NCI-H187 (cell line): ENCODE results near the gene MRPS2.
"Not testable (repeated sequence)": the region's sequence is repeated elsewhere in the genome, so short reads cannot be mapped to it uniquely, and the experiment has no call there.

Experiments used
- DNase-seq, 2 experiments: peaks; one replicate each; lab custom pipeline; 2025; lab: John Stamatoyannopoulos, UW

Gene MRPS2

DNA sequence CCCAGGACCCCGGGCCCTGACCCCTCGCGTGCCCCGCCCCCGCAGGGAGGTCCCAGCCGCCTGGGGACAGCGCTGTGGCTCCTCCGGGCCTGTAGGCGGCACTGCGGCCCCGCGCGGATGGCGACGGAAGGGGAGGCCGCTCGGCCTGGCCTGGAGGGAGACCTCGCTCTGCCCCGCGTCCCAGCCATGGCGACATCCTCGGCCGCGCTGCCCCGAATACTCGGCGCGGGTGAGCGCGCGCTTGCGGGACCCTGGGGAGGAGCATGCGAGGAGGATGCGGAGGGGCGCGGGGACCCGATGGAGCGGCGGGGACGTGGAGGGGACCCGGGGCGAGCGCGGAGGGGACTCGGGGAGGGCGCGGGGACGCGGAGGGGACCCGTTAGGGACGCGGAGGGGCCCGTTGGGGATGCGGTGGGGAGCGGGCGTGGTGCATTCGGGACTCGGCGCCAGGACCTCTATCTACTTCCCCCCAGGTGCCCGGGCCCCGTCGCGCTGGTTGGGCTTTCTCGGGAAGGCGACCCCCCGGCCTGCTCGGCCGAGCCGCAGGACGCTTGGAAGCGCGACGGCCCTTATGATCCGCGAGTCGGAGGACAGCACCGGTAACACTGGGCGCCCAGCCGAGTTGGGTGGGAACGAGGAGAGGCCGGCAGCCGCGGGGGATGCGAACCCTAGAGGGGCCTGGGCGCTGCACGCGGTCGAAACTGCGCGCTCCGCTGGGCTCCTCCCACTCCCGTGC, at the start of gene MRPS2:
Gene MRPS2, plus strand, starts transcription at position 158 of the 736 bp plus-strand sequence. Its CDS starts 29 bp downstream, at position 187.
- peak; percentile 39 to 52 for DNase-seq

GRCh38 chr9:135450956-135451355, 49.5 kb upstream of the MRPS2 start:
- DNase-seq: no peak

GRCh38 chr9:135451909-135452308, 48.6 kb upstream of the MRPS2 start:
- not testable (repeated sequence) for DNase-seq

DNA sequence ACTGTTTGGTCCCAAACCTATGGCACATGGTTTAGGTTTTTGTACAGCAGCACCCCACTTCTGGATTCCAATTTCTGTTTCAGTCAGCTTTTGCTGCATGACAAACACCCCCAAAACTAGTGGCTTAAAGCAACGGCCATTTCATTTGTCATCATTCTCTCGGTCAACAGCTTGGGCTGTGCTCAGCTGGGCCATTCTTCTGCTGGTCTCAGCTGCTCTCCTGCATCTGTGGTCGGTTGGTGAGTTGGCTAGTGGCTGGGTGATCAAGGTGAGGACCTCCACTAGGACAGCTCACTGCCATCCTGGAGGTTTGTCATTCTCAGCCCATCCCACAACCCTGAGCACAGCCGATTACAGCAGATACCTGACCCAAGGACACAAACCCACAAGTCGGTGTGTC, 45.7 kb upstream of the MRPS2 start:
- DNase-seq: no peak

DNA sequence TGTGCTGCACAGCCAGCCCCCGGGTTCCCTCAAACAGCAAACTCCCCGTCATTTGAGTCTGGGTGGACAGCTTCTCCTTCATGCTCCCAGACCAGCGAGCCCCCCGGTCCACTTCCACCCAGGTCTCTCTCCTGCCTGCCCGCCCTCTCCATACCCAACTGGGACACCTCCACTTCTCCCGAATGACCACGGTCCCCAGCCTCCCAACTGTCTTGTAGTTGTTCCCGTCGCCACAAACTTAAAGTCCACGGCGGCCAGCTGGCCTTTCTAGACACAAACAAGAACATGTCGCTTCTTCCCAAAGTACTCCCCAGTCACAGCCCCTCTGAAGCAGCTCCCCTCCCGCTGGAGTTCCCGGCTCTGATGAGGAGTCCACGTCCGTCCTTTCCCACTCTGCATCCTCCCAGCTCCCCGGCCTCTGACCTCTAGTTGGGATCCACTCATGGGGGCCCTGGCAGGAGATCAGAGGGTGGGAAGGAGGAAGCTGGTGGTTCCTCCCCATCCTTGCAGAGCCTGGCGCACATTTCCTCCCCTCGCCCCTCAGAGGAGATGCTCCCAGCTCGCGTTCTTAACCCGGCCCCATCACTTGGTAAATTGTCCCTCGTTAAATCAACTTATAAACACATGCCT, 45.0 kb upstream of the MRPS2 start:
- DNase-seq: no peak

DNA sequence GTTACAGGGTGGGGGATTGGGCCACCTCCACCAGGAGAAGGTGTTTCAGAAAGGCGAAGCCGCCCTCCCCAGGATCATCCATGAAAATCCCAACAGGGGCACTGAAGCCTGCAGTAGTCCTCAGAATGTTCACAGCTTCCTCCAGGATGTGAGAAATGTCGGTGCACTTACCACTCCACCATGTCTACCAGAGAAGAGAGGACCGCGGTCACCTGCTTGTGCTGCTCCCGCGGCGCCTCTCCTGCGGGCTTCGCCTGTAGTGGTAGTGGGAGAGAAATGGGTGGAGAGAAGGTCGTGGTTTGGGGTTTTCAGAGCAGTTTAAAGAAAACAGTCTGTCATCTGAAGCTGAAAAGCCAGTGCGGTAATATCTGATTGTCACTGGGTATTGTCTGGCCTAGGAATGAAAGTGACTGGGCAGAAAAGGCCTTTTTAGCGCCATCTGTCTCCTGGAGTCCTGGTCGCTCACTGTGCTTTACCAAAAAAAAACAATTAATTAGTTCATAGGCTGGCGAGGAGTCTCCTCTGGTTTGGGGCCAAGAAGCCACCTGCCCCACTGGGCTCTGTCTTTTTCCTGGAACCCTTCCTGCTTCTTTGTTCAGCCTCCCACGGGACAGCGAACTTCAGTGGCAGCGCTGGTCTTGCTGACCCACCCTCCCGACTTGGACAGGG, 43.9 kb upstream of the MRPS2 start:
- no peak for DNase-seq

DNA sequence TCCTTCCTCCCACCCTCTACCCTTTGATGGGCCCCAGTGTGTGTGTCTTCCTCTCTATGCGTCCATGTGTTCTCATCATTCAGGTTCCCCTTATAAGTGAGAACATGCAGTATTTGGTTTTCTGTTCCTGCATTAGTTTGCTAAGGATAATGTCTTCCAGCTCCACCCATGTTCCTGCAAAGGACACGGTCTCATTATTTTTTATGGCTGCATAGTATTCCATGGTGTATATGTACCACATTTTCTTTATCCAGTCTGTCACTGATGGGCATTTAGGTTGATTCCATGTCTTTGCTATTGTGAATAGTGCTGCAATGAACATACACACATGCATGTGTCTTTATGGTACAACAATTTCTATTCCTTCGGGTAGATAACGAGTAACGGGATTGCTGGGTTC, 42.0 kb upstream of the MRPS2 start:
- not testable (repeated sequence) for DNase-seq

- no peak for DNase-seq
Observed at GRCh38 chr9:135461936-135462335, 38.5 kb upstream of the MRPS2 start.

DNA sequence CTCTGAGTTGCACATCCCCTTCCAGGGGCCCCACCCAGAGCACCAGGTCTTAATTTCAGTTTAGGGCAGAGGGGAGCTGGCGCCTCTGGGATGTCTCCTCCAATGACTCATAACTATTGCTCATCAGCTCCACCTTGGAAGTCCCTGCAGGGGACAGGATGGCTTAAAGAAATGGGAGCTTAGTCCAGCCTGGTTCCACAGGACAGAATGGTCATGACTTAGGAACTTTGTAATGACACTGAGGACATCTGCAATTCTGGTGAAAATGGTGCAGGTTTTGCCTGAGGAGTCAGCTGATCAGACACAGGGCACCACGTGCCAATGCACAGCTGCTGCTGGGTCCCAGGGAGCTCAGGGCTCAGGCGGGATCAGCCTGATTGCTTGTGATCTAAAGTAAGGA, 37.3 kb upstream of the MRPS2 start:
- no peak for DNase-seq

DNA sequence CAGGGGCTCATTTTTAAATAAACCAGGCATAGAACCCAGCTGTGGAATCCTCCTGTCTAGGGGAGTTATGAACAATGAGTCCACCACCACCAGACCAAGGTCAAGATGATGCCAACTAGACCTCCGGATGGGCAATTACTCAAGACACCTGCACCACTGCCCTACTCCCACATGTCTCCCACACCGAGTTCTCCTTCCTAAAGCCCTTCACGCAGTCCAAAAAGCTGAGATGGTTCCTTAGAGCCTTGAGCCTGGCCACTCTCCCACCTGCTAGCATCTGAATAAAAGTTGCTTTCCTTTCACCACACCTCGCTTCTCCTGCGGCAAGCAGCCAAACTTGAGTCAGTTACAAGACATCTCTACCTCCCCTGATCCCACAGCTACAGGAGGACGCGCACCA, 36.3 kb upstream of the MRPS2 start:
- no peak for DNase-seq

DNA sequence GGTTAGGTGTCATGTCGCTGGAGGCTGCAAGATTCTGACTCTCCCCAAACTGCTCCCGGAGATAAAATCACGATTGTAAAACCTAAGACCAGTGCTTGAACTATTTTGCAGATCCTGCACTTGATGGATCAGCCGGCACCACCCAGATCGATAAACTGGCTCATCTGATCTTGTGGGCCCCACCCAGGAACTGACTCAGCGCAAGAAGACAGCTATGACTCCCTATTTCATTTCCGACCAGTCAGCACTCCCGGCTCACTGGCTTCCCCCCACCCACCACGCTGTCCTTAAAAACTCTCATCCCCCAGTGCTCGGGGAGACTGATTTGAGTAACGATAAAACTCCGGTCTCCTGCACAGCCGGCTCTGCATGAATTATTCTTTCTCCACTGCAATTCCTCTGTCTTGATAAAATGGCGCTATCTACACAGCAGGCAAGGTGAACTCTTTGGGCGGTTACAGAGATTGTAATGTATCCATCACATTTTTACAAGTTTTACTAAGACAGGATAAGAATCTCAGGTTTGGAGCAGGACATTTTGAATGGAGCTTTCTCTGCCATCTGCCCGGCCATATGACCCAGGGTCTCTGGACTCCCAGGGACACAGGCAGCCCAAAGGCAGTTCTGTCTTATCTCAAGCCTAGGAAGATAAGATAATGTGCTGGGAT, 31.5 kb upstream of the MRPS2 start:
- no peak for DNase-seq

- no peak for DNase-seq
Observed at GRCh38 chr9:135471791-135472640, 28.5 kb upstream of the MRPS2 start.

- DNase-seq: no peak
Observed at GRCh38 chr9:135473972-135474543, 26.4 kb upstream of the MRPS2 start.

GRCh38 chr9:135474915-135475314, 25.6 kb upstream of the MRPS2 start:
- DNase-seq: no peak

- no peak for DNase-seq
Observed at GRCh38 chr9:135476561-135477355, 23.7 kb upstream of the MRPS2 start.

GRCh38 chr9:135478191-135478590, 22.3 kb upstream of the MRPS2 start:
- DNase-seq: no peak

DNA sequence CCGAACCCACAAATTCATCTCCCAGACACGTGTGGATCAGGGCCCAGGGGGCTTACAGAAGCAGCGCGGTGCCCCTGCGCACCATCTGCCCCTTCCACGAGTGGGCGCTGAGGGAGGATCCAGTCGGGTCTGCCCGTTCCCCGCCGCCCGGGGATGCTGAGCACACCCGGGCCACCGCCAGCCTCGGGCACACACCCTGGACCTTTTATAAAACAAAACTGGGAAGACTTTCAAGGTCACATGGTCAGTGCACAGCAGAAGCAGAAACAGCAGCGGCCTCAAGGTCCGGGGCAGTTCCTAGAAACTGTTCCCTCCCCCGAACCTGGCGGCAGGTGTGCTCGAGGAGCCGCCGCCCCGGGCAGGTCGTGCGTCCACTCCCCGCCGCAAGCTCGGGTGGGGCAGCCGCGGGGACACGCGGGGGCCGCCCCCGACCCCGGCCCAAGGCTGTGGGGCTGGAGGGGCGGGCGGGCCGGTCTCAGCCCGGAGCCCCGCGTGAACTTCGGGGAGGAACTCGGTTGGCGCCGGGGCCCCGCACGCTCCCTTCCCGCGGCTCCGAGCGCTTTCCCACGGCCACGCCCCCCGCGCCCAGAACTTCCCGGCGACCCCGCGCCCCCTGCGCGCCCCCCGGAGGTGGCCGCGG, 21.5 kb upstream of the MRPS2 start:
- no peak for DNase-seq

- no peak for DNase-seq
Observed at GRCh38 chr9:135479469-135480052, 20.9 kb upstream of the MRPS2 start, which contains the start of gene PPP1R26. Gene PPP1R26, plus strand, starts transcription at chr9:135479782. Its CDS starts 4,729 bp downstream, at chr9:135484511.
